H1 (cell line): Measurements from ENCODE around the gene UBTD1.

Experiments used
- BRCA1 ChIP-seq: IDR thresholded peaks from 2 replicates; pipeline ENCODE4 v1.6.1; 2012; ENCODE audit warnings: low read depth, low read length, improper control_type of control experiment
- HDAC6 ChIP-seq: IDR thresholded peaks from one replicate; pipeline ENCODE4 v1.7.1; 2012; ENCODE audit warnings: low read depth, mild to moderate bottlenecking, inconsistent platforms, low read length, moderate library complexity
- POLR2A ChIP-seq, 2 experiments: IDR thresholded peaks; 1 replicate in 1 of 2; 2 replicates in 1 of 2; pipeline ENCODE4 v1.6.1; 2011; ENCODE audit warnings: low read depth in 2 of 2, low read length in 2 of 2, mild to moderate bottlenecking in 2 of 2; ENCODE audit errors: control extremely low read depth in 1 of 2
- SP1 ChIP-seq: IDR thresholded peaks from 2 replicates; pipeline ENCODE4 v1.6.1; 2011; ENCODE audit warnings: low read depth, low read length

- no peak for TF ChIP-seq BRCA1
- no peak for TF ChIP-seq POLR2A (IDR thresholded peaks at IDR 0.05; ENCODE audit: control extremely low read depth in 1 of 2, low read depth in 2 of 2, low read length in 2 of 2)
- no peak for TF ChIP-seq HDAC6
- no peak for TF ChIP-seq SP1
These were observed 4.6 kb upstream of the UBTD1 start for GRCh38 chr10:97494151-97494550.
